GM23338 (cell line): ENCODE measurements around the gene ALDH3B1.

Source experiments
- CREB1 ChIP-seq: fragments of 250-450 bp; sonication (Bioruptor Pico); IDR thresholded peaks from 2 replicates; pipeline ENCODE4 v1.5.0; 2020; ENCODE audit warnings: low read depth, mild to moderate bottlenecking, moderate library complexity
- EZH2 ChIP-seq: fragments of 200-600 bp; sonication (generic); IDR thresholded peaks from one replicate; pipeline ENCODE4 v1.8.0; 2017; ENCODE audit warnings: antibody characterized with exemption, mild to moderate bottlenecking, low read depth; ENCODE audit not compliant: unreplicated experiment
- EZH2phosphoT487 ChIP-seq: fragments of 200-600 bp; sonication (generic); IDR thresholded peaks from one replicate; pipeline ENCODE4 v1.8.1; 2018; ENCODE audit warnings: antibody characterized with exemption; ENCODE audit not compliant: unreplicated experiment
- POLR2AphosphoS5 ChIP-seq: IDR thresholded peaks from 2 replicates; pipeline ENCODE4 v1.6.1; 2016; ENCODE audit warnings: antibody characterized with exemption, low read depth
- ZNF114 ChIP-seq: fragments of 250-450 bp; sonication (Bioruptor Pico); IDR thresholded peaks from 2 replicates; pipeline ENCODE4 v1.5.0; 2020; ENCODE audit warnings: mild to moderate bottlenecking, moderate library complexity
- ZNF331 ChIP-seq: fragments of 250-450 bp; sonication (Bioruptor Pico); IDR thresholded peaks from 2 replicates; pipeline ENCODE4 v1.5.0; 2020; ENCODE audit warnings: low read depth, mild to moderate bottlenecking, moderate library complexity
- TF ChIP-seq, protein P1 (sequence below), 2 experiments: fragments of 200-600 bp in 1 of 2; sonication (generic) in 1 of 2; conservative IDR thresholded peaks; 2 replicates each; pipeline versions ENCODE4 v1.5.1 to v1.6.1; 2016 to 2017; ENCODE audit warnings: antibody characterized with exemption in 2 of 2, low read depth in 2 of 2, mild to moderate bottlenecking in 2 of 2, moderate library complexity in 1 of 2
- TF ChIP-seq, protein P2 (sequence below): IDR thresholded peaks from 2 replicates; pipeline ENCODE4 v1.6.1; 2016; ENCODE audit warnings: antibody characterized with exemption
- TF ChIP-seq, protein P3 (sequence below): IDR thresholded peaks from one replicate; pipeline ENCODE4 v1.6.1; 2018; ENCODE audit warnings: antibody characterized with exemption; ENCODE audit not compliant: unreplicated experiment

DNA sequence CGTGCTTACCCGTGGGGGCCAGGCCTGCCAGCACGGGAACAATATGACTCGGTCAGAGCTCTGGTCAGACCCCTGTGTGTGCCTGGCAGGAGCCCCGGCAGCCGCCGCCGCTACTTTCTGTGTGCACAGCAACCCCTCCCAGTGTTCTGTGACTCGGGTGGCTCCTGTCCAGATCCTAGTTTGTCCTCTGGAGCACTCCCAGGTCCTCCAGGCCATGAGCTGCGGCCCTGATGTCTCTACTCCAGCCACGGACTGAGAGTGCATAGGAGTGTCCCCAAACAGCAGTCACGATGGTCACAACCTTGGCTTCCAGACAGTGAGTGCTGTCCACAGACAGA, 23.6 kb downstream of the ALDH3B1 start:
- TF ChIP-seq, protein P1, sequence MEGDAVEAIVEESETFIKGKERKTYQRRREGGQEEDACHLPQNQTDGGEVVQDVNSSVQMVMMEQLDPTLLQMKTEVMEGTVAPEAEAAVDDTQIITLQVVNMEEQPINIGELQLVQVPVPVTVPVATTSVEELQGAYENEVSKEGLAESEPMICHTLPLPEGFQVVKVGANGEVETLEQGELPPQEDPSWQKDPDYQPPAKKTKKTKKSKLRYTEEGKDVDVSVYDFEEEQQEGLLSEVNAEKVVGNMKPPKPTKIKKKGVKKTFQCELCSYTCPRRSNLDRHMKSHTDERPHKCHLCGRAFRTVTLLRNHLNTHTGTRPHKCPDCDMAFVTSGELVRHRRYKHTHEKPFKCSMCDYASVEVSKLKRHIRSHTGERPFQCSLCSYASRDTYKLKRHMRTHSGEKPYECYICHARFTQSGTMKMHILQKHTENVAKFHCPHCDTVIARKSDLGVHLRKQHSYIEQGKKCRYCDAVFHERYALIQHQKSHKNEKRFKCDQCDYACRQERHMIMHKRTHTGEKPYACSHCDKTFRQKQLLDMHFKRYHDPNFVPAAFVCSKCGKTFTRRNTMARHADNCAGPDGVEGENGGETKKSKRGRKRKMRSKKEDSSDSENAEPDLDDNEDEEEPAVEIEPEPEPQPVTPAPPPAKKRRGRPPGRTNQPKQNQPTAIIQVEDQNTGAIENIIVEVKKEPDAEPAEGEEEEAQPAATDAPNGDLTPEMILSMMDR (conservative IDR thresholded peaks at IDR 0.05; ENCODE audit: low read depth in 2 of 2) = no peak
- TF ChIP-seq EZH2phosphoT487 = no peak
- TF ChIP-seq POLR2AphosphoS5 = no peak
- TF ChIP-seq EZH2 = no peak
- TF ChIP-seq, protein P2, sequence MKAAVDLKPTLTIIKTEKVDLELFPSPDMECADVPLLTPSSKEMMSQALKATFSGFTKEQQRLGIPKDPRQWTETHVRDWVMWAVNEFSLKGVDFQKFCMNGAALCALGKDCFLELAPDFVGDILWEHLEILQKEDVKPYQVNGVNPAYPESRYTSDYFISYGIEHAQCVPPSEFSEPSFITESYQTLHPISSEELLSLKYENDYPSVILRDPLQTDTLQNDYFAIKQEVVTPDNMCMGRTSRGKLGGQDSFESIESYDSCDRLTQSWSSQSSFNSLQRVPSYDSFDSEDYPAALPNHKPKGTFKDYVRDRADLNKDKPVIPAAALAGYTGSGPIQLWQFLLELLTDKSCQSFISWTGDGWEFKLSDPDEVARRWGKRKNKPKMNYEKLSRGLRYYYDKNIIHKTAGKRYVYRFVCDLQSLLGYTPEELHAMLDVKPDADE = no peak
- no peak for TF ChIP-seq CREB1 (CRISPR knock-in tag)
- TF ChIP-seq, protein P3, sequence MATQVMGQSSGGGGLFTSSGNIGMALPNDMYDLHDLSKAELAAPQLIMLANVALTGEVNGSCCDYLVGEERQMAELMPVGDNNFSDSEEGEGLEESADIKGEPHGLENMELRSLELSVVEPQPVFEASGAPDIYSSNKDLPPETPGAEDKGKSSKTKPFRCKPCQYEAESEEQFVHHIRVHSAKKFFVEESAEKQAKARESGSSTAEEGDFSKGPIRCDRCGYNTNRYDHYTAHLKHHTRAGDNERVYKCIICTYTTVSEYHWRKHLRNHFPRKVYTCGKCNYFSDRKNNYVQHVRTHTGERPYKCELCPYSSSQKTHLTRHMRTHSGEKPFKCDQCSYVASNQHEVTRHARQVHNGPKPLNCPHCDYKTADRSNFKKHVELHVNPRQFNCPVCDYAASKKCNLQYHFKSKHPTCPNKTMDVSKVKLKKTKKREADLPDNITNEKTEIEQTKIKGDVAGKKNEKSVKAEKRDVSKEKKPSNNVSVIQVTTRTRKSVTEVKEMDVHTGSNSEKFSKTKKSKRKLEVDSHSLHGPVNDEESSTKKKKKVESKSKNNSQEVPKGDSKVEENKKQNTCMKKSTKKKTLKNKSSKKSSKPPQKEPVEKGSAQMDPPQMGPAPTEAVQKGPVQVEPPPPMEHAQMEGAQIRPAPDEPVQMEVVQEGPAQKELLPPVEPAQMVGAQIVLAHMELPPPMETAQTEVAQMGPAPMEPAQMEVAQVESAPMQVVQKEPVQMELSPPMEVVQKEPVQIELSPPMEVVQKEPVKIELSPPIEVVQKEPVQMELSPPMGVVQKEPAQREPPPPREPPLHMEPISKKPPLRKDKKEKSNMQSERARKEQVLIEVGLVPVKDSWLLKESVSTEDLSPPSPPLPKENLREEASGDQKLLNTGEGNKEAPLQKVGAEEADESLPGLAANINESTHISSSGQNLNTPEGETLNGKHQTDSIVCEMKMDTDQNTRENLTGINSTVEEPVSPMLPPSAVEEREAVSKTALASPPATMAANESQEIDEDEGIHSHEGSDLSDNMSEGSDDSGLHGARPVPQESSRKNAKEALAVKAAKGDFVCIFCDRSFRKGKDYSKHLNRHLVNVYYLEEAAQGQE = no peak
- no peak for TF ChIP-seq ZNF114
- no peak for TF ChIP-seq ZNF331 (CRISPR knock-in tag)
